Cortex of kidney (tissue), 1 donor: ENCODE measurements around the gene ALG13.
"Not testable (repeated sequence)": the region's sequence is repeated elsewhere in the genome, so short reads cannot be mapped to it uniquely, and the experiment has no call there.

Experiments
- DNase-seq: peaks from one replicate; lab custom pipeline; 2025; lab: John Stamatoyannopoulos, UW

Gene ALG13

GRCh38 chrX:111759686-111760085, 78.7 kb downstream of the ALG13 start:
- DNase-seq = no peak

DNA sequence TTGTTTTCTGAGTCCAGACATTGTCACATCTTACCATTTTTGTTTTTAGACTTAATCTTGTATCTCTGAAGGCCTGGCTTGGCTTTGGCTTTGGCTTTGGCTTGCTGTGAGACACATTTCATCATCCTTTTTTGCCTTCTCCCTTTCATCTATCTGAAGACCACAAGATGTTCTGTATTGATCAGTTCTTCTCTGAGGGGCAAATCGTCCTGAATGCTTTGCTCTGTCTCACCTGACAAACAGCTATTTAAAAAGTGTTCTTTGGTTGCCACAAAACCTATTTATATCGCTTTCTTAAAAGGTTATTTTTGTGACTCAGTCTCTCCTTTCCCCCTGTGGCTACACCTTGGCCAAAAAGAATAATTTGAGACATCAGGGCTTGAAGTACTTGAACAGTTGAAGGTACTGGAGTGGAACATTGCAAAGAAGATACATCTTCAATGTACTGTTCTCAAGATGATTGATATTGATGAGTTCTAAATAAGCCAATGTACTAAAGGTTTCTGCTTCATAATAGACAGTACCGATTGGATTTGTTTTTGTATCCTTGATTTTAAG, 80.7 kb downstream of the ALG13 start:
- no peak for DNase-seq

- DNase-seq = no peak
These were observed 97.6 kb downstream of the ALG13 start for GRCh38 chrX:111778591-111778990.

- no peak for DNase-seq
These were observed 98.6 kb downstream of the ALG13 start for GRCh38 chrX:111779582-111779981.

- DNase-seq = no peak
These were observed 103.7 kb downstream of the ALG13 start for GRCh38 chrX:111784667-111785066.

- DNase-seq = not testable (repeated sequence)
These were observed 109.1 kb downstream of the ALG13 start for GRCh38 chrX:111790054-111790453.
